Measurements from ENCODE around the gene ATP6V1F.

DNA sequence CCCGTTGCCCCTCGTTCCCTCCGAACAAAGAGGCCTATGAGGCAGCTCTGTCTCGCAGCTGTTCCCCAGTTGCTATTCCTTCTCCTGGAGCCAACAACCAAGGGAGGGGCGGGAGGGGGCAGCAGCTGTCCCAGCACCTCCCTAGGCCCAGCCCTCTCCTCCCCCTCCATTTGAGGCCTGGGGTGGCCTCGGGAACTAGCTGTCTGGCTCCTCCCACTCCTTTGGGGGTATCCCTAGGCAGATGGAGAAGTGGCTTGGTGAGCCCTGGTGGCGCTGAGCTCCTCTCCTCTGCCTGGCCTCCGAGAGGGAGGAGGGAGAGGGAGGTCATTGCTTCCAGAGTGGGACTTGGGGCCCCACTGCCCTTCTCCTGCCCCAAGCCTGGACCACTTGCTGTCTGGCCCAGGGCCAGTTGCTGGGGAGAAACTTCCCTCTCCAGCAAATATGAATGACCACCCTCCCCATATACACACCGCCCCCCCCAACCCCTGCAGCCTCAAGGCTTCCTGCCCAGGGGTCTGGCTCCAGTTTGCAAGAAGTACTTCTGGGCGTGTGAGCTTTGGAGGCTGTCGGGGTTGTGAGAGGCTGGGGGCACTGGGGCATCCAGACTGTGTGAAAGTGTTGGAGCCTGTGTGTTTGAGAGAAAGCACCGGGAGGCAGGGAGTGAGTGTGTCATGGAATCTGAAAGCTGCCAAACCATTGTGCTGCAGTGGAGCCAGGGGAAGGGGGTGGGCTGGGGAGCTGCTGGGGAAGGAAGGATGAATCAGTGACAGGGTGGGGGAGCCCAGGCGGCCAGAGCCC, 29.3 kb upstream of the ATP6V1F start:
- TF ChIP-seq, protein P1, sequence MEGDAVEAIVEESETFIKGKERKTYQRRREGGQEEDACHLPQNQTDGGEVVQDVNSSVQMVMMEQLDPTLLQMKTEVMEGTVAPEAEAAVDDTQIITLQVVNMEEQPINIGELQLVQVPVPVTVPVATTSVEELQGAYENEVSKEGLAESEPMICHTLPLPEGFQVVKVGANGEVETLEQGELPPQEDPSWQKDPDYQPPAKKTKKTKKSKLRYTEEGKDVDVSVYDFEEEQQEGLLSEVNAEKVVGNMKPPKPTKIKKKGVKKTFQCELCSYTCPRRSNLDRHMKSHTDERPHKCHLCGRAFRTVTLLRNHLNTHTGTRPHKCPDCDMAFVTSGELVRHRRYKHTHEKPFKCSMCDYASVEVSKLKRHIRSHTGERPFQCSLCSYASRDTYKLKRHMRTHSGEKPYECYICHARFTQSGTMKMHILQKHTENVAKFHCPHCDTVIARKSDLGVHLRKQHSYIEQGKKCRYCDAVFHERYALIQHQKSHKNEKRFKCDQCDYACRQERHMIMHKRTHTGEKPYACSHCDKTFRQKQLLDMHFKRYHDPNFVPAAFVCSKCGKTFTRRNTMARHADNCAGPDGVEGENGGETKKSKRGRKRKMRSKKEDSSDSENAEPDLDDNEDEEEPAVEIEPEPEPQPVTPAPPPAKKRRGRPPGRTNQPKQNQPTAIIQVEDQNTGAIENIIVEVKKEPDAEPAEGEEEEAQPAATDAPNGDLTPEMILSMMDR (conservative IDR thresholded peaks at IDR 0.05 in 1 of 2, IDR thresholded peaks at IDR 0.05 in 1 of 2; ENCODE audit: low read depth in 1 of 2, low read length in 2 of 2) = no peak
- no peak for TF ChIP-seq EZH2 (IDR thresholded peaks at IDR 0.05; ENCODE audit: low read length, missing control alignments)
